GM12892 (cell line): ENCODE results near the gene HSPB8.

Experiments used
- POLR2A ChIP-seq: IDR thresholded peaks from 2 replicates; pipeline ENCODE4 v1.6.1; 2011; ENCODE audit warnings: low read depth, low read length, control low read depth
- POLR2AphosphoS5 ChIP-seq: IDR thresholded peaks from 2 replicates; pipeline ENCODE4 v1.6.1; 2011; ENCODE audit warnings: low read depth, low read length, control low read depth

GRCh38 chr12:119183942-119184695 lies 5.4 kb downstream of the HSPB8 start:
- no peak for TF ChIP-seq POLR2AphosphoS5
- TF ChIP-seq POLR2A, result no peak
